H1 (cell line): ENCODE data around the gene SCIMP. TPM values are rescaled to one million over a fixed set of nuclear protein-coding genes. Genes with fewer than 3 reads are reported as not detected.

Source experiments
- BCL11A ChIP-seq, 2 experiments: IDR thresholded peaks; one replicate each; pipeline ENCODE4 v1.6.1; 2011; ENCODE audit warnings: low read depth in 2 of 2, low read length in 2 of 2, mild to moderate bottlenecking in 2 of 2
- CHD1 ChIP-seq: IDR thresholded peaks from 2 replicates; pipeline ENCODE4 v1.6.1; 2012; ENCODE audit warnings: low read depth, low read length, improper control_type of control experiment
- CTBP2 ChIP-seq: IDR thresholded peaks from 2 replicates; pipeline ENCODE4 v1.7.0; 2011; ENCODE audit warnings: borderline replicate concordance, mild to moderate bottlenecking, moderate library complexity, mixed read lengths, low read length; ENCODE audit not compliant: insufficient read depth, insufficient read length
- E2F6 ChIP-seq: IDR thresholded peaks from 2 replicates; pipeline ENCODE4 v1.6.1; 2012; ENCODE audit warnings: inconsistent platforms
- EGR1 ChIP-seq: IDR thresholded peaks from 2 replicates; pipeline ENCODE4 v1.6.1; 2011; ENCODE audit warnings: low read depth, low read length, borderline replicate concordance
- EZH2 ChIP-seq: fragments of 200-600 bp; sonication (generic); IDR thresholded peaks from 2 replicates; pipeline ENCODE4 v1.7.1; 2012; ENCODE audit warnings: low read depth, mild to moderate bottlenecking, moderate library complexity, low read length, inconsistent platforms; ENCODE audit not compliant: severe bottlenecking
- RAD21 ChIP-seq, 2 experiments: IDR thresholded peaks in 1 of 2; conservative IDR thresholded peaks in 1 of 2; 2 replicates each; pipeline ENCODE4 v1.6.1; 2011; ENCODE audit warnings: low read depth in 2 of 2, low read length in 2 of 2, improper control_type of control experiment in 1 of 2, inconsistent platforms in 1 of 2, mild to moderate bottlenecking in 1 of 2, moderate library complexity in 1 of 2
- polyA plus RNA-seq, 7 experiments: library from polyadenylated mRNA; depleted of rRNA in 3 of 7; stranded (reverse) in 5 of 7; unstranded in 2 of 7; fragments of >200 nt in 5 of 7; fragments of 200-250 nt in 2 of 7; gene quantifications; 1 replicate in 5 of 7; 2 replicates in 1 of 7; 4 replicates in 1 of 7; pipeline versions ENCODE4 v1.2.1 to v1.2.3, GENCODE V29; 2011 to 2013; ENCODE audit warnings: missing spikeins in 2 of 7, mixed read lengths in 2 of 7
- total RNA-seq: library from RNA; stranded (reverse); fragmentation: NEBNext Ultra II Directional; extraction: Animal tissue kit (Norgen Biotek cat#: 25700); gene quantifications from 2 replicates; pipeline ENCODE4 v1.2.1, GENCODE V29; 2021
- TF ChIP-seq, protein P1 (sequence below): fragments of 300-600 bp; sonication (generic); IDR thresholded peaks from 2 replicates; pipeline ENCODE4 v1.7.1; 2012; ENCODE audit warnings: low read length, moderate library complexity, mild to moderate bottlenecking, inconsistent platforms; ENCODE audit not compliant: insufficient replicate concordance

SCIMP gene
- total and polyA plus RNA-seq, 2 of the 8 experiments (the other 6 are each of a cell fraction or from before 2014, with no cell fraction given), result not detected

- TF ChIP-seq, protein P1, sequence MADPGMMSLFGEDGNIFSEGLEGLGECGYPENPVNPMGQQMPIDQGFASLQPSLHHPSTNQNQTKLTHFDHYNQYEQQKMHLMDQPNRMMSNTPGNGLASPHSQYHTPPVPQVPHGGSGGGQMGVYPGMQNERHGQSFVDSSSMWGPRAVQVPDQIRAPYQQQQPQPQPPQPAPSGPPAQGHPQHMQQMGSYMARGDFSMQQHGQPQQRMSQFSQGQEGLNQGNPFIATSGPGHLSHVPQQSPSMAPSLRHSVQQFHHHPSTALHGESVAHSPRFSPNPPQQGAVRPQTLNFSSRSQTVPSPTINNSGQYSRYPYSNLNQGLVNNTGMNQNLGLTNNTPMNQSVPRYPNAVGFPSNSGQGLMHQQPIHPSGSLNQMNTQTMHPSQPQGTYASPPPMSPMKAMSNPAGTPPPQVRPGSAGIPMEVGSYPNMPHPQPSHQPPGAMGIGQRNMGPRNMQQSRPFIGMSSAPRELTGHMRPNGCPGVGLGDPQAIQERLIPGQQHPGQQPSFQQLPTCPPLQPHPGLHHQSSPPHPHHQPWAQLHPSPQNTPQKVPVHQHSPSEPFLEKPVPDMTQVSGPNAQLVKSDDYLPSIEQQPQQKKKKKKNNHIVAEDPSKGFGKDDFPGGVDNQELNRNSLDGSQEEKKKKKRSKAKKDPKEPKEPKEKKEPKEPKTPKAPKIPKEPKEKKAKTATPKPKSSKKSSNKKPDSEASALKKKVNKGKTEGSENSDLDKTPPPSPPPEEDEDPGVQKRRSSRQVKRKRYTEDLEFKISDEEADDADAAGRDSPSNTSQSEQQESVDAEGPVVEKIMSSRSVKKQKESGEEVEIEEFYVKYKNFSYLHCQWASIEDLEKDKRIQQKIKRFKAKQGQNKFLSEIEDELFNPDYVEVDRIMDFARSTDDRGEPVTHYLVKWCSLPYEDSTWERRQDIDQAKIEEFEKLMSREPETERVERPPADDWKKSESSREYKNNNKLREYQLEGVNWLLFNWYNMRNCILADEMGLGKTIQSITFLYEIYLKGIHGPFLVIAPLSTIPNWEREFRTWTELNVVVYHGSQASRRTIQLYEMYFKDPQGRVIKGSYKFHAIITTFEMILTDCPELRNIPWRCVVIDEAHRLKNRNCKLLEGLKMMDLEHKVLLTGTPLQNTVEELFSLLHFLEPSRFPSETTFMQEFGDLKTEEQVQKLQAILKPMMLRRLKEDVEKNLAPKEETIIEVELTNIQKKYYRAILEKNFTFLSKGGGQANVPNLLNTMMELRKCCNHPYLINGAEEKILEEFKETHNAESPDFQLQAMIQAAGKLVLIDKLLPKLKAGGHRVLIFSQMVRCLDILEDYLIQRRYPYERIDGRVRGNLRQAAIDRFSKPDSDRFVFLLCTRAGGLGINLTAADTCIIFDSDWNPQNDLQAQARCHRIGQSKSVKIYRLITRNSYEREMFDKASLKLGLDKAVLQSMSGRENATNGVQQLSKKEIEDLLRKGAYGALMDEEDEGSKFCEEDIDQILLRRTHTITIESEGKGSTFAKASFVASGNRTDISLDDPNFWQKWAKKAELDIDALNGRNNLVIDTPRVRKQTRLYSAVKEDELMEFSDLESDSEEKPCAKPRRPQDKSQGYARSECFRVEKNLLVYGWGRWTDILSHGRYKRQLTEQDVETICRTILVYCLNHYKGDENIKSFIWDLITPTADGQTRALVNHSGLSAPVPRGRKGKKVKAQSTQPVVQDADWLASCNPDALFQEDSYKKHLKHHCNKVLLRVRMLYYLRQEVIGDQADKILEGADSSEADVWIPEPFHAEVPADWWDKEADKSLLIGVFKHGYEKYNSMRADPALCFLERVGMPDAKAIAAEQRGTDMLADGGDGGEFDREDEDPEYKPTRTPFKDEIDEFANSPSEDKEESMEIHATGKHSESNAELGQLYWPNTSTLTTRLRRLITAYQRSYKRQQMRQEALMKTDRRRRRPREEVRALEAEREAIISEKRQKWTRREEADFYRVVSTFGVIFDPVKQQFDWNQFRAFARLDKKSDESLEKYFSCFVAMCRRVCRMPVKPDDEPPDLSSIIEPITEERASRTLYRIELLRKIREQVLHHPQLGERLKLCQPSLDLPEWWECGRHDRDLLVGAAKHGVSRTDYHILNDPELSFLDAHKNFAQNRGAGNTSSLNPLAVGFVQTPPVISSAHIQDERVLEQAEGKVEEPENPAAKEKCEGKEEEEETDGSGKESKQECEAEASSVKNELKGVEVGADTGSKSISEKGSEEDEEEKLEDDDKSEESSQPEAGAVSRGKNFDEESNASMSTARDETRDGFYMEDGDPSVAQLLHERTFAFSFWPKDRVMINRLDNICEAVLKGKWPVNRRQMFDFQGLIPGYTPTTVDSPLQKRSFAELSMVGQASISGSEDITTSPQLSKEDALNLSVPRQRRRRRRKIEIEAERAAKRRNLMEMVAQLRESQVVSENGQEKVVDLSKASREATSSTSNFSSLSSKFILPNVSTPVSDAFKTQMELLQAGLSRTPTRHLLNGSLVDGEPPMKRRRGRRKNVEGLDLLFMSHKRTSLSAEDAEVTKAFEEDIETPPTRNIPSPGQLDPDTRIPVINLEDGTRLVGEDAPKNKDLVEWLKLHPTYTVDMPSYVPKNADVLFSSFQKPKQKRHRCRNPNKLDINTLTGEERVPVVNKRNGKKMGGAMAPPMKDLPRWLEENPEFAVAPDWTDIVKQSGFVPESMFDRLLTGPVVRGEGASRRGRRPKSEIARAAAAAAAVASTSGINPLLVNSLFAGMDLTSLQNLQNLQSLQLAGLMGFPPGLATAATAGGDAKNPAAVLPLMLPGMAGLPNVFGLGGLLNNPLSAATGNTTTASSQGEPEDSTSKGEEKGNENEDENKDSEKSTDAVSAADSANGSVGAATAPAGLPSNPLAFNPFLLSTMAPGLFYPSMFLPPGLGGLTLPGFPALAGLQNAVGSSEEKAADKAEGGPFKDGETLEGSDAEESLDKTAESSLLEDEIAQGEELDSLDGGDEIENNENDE, result no peak
- TF ChIP-seq CTBP2 (no peak), RAD21 (IDR thresholded peaks at IDR 0.05 in 1 of 2, conservative IDR thresholded peaks at IDR 0.05 in 1 of 2; ENCODE audit: low read depth in 2 of 2, low read length in 2 of 2) (peak in 1 of 2 experiments; percentile 32; a peak in 3 of 4 replicates), E2F6 (peak; percentile 49; the same call in 1 of the 2 replicates), EGR1 (no peak), EZH2 (no peak), BCL11A (IDR thresholded peaks at IDR 0.05; ENCODE audit: low read depth in 2 of 2, low read length in 2 of 2) (no peak), CHD1 (no peak)
These were observed 42.9 kb downstream of the SCIMP start, which contains the start of gene ZNF594 (continued) for GRCh38 chr17:5191541-5192417.
